Small intestine (tissue), 7 donors: ENCODE measurements around the gene BMPER. TPM values are rescaled to one million over a fixed set of nuclear protein-coding genes. Genes with fewer than 3 reads are reported as not detected.

ENCODE experiments used
- DNase-seq, 2 donors: peaks; one replicate each; pipeline versions ENCODE4 v3.0.0 to v3.0.0-alpha.2; 2013
- FAIRE-seq: peaks from 2 replicates; lab custom pipeline; 2012; peaks lifted over from hg19 to GRCh38; lab: Jason Lieb, UNC
- H3K27ac ChIP-seq, 3 donors: one replicate each; pipeline ENCODE4 v1.5.1; 2013; ENCODE audit warnings: low read length in 2 of 3, mild to moderate bottlenecking in 2 of 3, control low read depth in 1 of 3, inconsistent platforms in 1 of 3, low read depth in 1 of 3, moderate library complexity in 1 of 3
- H3K27me3 ChIP-seq, 3 donors: one replicate each; pipeline ENCODE4 v1.6.1; 2013; ENCODE audit warnings: low read length in 3 of 3, inconsistent platforms in 1 of 3; ENCODE audit not compliant: control insufficient read depth in 3 of 3, insufficient read depth in 3 of 3
- H3K36me3 ChIP-seq, 3 donors: one replicate each; pipeline ENCODE4 v1.6.1; 2013; ENCODE audit warnings: low read length in 3 of 3, inconsistent platforms in 1 of 3, low read depth in 1 of 3, mild to moderate bottlenecking in 1 of 3, moderate library complexity in 1 of 3; ENCODE audit not compliant: control insufficient read depth in 3 of 3, insufficient read depth in 2 of 3
- H3K4me1 ChIP-seq, 3 donors: one replicate each; pipeline ENCODE4 v1.6.1; 2013; ENCODE audit warnings: low read length in 2 of 3, inconsistent platforms in 1 of 3, low read depth in 1 of 3, mild to moderate bottlenecking in 1 of 3, moderate library complexity in 1 of 3; ENCODE audit not compliant: control insufficient read depth in 3 of 3, insufficient read depth in 2 of 3
- H3K4me3 ChIP-seq, 3 donors: one replicate each; pipeline ENCODE4 v1.5.1; 2013; ENCODE audit warnings: low read length in 3 of 3, control low read depth in 1 of 3, inconsistent platforms in 1 of 3, low read depth in 1 of 3, mild to moderate bottlenecking in 1 of 3, moderate library complexity in 1 of 3
- H3K9me3 ChIP-seq, 2 donors: one replicate each; pipeline ENCODE4 v1.6.1; 2013; ENCODE audit warnings: low read depth in 1 of 2, low read length in 1 of 2; ENCODE audit not compliant: control insufficient read depth in 2 of 2, insufficient read depth in 1 of 2
- WGBS, 3 donors: extraction: QIAGEN DNeasy Blood & Tissue Kit; methylation state at CpG; one replicate each; pipeline ENCODE4 v1.1.7; 2013; 5-methylcytosine and 5-hydroxymethylcytosine counted together
- polyA plus RNA-seq, 4 donors: library from polyadenylated mRNA; stranded (reverse) in 3 of 4; unstranded in 1 of 4; fragments of 200-250 nt in 3 of 4; fragments of 120-200 nt in 1 of 4; gene quantifications; one replicate each; pipeline versions ENCODE4 v1.2.1 to v1.2.3, GENCODE V29; 2013
- donor health status: healthy with polysubstance abuse.
- donor health status: control.
- donor health status: control.
- donor health status: Bipolar disorder and iron deficiency.
- donor health status: healthy.

The BMPER gene
- polyA plus RNA-seq, 4 donors: 1.1 to 1.9 (median 1.2) TPM; not detected in 1

DNA sequence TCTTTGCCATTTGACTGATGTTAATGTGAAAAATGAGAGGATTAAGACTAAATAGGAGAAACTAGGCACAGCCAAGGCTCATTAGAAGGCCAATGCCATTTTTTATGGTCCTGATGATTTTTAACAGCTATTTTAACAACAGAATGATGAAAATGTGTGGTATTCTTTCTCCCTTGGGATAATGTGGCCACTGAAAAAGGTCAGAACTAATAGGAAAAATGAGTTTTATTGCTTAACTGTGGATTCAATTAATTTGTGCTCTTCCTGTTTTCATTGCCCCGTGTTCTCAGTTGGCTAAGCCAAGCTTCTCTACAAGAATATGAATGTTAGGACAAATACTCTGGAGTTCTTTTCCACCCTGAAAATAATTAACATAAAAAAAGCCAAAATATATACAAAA is 56.6 kb downstream of the BMPER start:
- no peaks in the 10 kb centered on the region for H3K4me1 ChIP-seq
- WGBS, 3 donors: 84 to 94% (median 89%) methylated on average over 1 of the region's 1 CpG

DNA sequence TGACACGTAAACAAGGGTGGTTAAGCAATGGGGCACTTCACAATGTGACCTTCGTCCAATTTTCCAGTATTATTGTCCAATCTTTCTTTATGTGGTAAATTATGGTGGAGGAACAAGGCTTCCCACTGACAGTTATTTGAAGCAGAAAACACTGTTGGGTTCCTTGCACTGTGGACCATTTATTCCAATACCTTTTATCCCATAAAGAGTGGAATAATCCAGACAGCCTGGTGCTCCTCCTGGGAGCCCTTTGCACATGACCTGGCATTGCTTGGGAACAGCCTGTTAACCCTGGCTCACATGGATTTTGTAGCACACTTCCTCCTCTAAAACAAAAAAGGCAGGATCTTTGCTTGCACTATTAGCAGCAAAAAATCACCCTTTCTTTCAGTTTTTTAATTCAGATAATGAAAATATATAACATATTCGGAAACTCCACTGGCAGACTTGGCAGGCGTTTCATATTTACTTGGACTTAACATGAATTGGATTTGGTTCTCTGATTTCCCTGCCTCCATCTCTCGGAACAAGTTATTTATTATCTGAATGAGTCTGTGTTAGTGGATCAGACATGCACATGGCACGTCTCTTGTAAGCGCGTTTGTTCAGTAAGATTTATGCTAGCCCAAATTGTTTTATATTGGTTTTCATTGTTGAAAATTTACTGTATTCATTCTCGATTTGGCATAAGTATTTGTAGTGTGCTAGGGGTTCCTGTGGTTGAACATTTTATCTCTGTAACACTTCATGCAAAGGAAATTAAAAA is 59.3 kb downstream of the BMPER start:
- H3K4me1 ChIP-seq: no peaks in the 10 kb centered on the region
- no peaks in the 10 kb centered on the region for H3K9me3 ChIP-seq
- H3K27ac ChIP-seq: no peak overlapping the region
- DNase-seq: no peak
- no peak overlapping the region for H3K4me3 ChIP-seq
- WGBS, 3 donors: 67 to 77% (median 76%) methylated on average over 9 of the region's 9 CpGs
- no peaks in the 10 kb centered on the region for H3K36me3 ChIP-seq
- no peak for FAIRE-seq
- H3K27me3 ChIP-seq: no peaks in the 10 kb centered on the region

More for the DNA sequence above, 56.6 kb downstream of the BMPER start:
- no peaks in the 10 kb centered on the region for H3K27me3 ChIP-seq
- no peaks in the 10 kb centered on the region for H3K36me3 ChIP-seq
- H3K9me3 ChIP-seq: no peaks in the 10 kb centered on the region
- H3K27ac ChIP-seq: no peak overlapping the region
- DNase-seq: no peak
- FAIRE-seq: no peak
- no peak overlapping the region for H3K4me3 ChIP-seq

DNA sequence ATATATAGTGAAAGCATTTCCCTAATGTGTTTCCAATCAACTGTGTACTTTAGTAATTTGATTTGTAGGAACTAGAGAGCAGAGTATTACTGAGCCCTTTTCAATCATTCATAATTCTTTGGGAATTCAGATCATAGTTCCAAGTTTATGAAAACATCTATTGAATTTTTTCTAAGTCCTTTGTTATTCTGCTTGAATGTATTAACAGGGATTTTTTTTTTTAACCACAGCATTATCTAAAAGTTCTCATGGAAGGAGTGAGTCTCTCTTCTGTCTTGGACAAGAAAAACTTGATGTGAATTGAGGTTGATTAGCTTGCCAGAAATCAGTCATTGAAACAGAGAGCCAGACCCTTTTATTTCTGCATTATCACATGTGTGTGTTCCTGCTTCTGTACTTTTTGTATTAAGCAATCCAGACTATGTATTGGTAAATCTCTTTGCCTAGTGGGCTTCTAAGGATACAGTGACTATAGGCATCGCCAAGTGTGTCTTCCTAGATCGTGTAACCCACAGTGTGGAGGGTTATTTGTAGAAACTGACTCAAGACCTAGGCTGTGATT is 59.9 kb downstream of the BMPER start:
- 83 to 88% (median 86%) methylated on average over 2 of the region's 2 CpGs for WGBS, 3 donors
- DNase-seq (no peak), FAIRE-seq (no peak)
- no peaks in the 10 kb centered on the region for H3K36me3 ChIP-seq
- H3K4me3 ChIP-seq: no peak overlapping the region
- H3K27ac ChIP-seq: no peak overlapping the region
- no peaks in the 10 kb centered on the region for H3K9me3 ChIP-seq
- H3K4me1 ChIP-seq: no peaks in the 10 kb centered on the region
- no peaks in the 10 kb centered on the region for H3K27me3 ChIP-seq

DNA sequence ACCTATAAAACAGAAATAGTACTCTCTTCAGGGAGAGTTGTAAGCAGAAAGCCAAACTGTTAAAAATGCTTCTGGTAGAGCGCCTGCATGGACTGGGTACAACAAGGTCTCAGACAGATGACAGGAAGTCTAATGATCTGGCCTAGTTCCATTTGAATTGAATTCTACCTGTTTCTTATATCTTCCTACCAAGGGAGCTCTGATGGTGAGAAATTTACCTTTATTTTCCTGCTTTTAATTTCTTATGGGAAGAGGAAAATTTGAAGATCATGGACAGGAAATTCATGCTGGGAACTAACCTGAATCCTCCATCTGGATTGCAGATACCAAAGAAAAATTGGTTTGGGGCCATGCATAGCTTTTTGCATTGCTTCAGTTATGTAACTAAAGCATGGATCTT is 63.3 kb downstream of the BMPER start:
- FAIRE-seq (no peak), DNase-seq (no peak)
- WGBS, 3 donors: 86 to 95% (median 93%) methylated on average over 1 of the region's 1 CpG
- no peaks in the 10 kb centered on the region for H3K9me3 ChIP-seq
- no peak overlapping the region for H3K4me3 ChIP-seq
- no peak overlapping the region for H3K27ac ChIP-seq
- no peaks in the 10 kb centered on the region for H3K27me3 ChIP-seq
- H3K4me1 ChIP-seq: no peaks in the 10 kb centered on the region
- no peaks in the 10 kb centered on the region for H3K36me3 ChIP-seq

DNA sequence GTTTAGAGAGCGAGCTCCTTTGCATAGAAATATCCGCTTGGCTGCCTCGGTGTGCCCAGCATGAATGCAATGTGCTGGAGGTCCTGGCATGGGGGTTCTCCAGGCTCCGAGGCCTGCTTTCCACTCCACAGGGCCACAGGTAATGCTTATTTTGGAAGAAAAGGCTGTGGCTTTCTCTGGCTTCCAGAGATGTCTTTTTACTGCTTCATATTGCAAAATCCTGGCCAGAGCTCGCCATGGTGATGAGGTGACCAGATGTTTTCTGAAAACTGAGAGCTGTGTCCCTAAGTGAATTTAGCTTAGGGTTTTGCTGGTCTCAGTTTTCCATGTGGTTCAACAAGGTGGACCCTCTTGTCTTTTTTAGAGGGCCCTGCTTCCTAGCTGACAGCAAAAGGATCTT is 65.2 kb downstream of the BMPER start:
- no peak overlapping the region for H3K4me3 ChIP-seq
- no peaks in the 10 kb centered on the region for H3K36me3 ChIP-seq
- H3K27me3 ChIP-seq: no peaks in the 10 kb centered on the region
- FAIRE-seq (no peak), DNase-seq (no peak)
- no peak overlapping the region for H3K27ac ChIP-seq
- H3K9me3 ChIP-seq: no peaks in the 10 kb centered on the region
- WGBS, 3 donors: 88 to 89% (median 89%) methylated on average over 5 of the region's 5 CpGs
- H3K4me1 ChIP-seq: no peaks in the 10 kb centered on the region

DNA sequence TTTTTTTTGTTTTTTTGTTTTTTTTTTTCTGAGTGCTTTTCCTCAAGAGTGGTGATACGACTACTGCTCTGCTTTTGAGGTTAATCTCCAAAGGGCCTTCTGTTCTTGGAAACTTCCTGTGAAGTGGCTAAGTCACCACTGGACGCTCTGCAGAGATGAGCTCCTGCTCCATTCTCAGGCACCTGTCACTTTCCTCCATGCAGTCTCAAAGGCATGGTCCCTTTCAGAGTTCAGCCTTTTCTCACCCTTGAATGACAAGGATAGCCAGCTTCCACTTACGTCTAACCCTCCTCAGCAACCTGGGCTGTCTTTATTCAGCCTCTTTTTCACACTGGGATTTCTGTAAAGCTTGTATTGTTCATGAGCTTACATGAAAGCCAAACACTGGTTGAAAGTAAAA is 65.8 kb downstream of the BMPER start:
- no peaks in the 10 kb centered on the region for H3K27me3 ChIP-seq
- WGBS, 3 donors: 72 to 83% (median 78%) methylated on average over 3 of the region's 3 CpGs
- no peaks in the 10 kb centered on the region for H3K4me1 ChIP-seq
- FAIRE-seq: no peak
- no peak for DNase-seq
- no peak overlapping the region for H3K4me3 ChIP-seq
- H3K27ac ChIP-seq: no peak overlapping the region
- no peaks in the 10 kb centered on the region for H3K36me3 ChIP-seq
- H3K9me3 ChIP-seq: no peaks in the 10 kb centered on the region

DNA sequence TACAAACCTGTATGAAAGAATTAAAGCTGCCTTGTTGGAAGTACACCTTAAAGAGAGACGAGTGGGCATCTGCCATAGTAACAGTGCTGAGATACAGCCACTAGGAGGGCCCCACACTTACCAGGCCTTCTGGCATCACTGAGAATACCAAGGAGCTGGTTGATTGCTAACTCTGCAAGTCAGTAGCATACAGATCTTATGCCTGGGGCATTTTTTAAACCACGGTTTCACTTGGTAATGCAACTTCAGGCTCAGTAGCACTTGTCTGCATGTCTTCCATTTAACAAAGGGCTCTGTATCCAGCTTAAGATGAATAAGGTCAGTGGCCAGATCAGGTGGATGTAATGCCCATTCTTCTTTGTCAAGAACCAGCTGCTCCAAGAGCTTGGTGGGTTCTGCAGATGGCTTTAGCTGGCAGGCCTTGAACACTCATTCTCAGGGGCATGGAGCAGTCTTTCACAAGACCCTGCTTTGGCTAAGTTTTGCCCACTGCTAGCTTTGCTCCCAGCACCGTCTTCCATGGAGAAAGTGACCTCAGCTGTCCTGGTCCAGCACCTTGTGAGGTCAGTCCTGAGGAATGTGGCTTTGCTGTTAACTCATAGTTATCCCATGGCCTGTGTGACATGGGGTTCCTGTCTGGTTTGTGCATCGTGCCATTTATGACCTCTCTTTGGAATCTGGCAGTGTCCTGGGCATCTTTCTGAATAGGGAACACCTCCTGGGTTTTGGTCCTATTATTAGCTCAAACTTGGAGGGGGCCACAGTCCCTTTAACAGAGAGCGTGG is 68.1 kb downstream of the BMPER start:
- WGBS, 3 donors: 64 to 75% (median 73%) methylated on average over 5 of the region's 5 CpGs
- FAIRE-seq (no peak), DNase-seq (no peak)
- Histone ChIP-seq H3K27ac (no peak overlapping the region), H3K9me3 (no peaks in the 10 kb centered on the region), H3K36me3 (no peaks in the 10 kb centered on the region), H3K4me3 (no peak overlapping the region), H3K4me1 (no peaks in the 10 kb centered on the region), H3K27me3 (no peaks in the 10 kb centered on the region)

DNA sequence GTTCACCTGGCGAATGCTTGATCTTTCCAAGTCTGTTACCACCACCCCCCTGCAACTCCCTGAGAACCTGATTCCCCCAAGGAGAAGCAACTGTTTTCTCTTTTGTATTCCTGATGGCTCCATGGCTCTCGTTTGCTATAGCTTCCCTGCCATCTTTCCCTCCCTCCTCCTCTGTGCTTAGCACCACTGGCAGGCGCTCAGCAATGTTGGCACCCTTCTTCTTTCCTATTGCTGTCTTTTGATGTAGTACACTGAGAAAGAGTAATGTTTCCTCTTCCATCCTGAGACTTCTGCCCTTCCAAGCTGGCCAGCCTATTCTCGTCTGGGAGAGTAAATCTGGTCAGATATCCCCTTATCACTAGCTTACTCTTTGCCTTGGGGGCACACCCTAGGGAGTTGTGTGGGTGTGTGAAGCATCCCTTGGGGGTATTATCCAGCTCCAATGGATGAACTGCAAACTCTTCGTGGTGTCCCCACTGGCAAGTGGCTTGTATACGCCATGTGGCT is 74.0 kb downstream of the BMPER start:
- H3K4me3 ChIP-seq: no peak overlapping the region

More for the DNA sequence above, 74.0 kb downstream of the BMPER start:
- Histone ChIP-seq H3K27ac (no peak overlapping the region), H3K36me3 (no peaks in the 10 kb centered on the region), H3K27me3 (no peaks in the 10 kb centered on the region), H3K9me3 (no peaks in the 10 kb centered on the region), H3K4me1 (no peaks in the 10 kb centered on the region)
- WGBS, 3 donors: 67 to 75% (median 72%) methylated on average over 6 of the region's 6 CpGs
- no peak for DNase-seq
- FAIRE-seq: no peak
